Spleen (tissue), 11 donors: ENCODE results near the gene C20orf96. TPM values are rescaled to one million over a fixed set of nuclear protein-coding genes. Genes with fewer than 3 reads are reported as not detected.
A peak's percentile ranks its signal among the peaks of the same experiment; 100 is the strongest.

Source experiments
- DNase-seq: peaks from one replicate; pipeline ENCODE4 v3.0.0-alpha.2; 2020
- H3K27ac ChIP-seq, 8 donors: fragments of 200-600 bp; sonication (generic) in 7 of 8; 1 replicate in 4 of 8; 2 replicates in 4 of 8; pipeline versions ENCODE4 v1.5.0 to v1.8.0; 2016 to 2021; ENCODE audit warnings: inconsistent platforms in 4 of 8, mild to moderate bottlenecking in 4 of 8, moderate library complexity in 1 of 8
- H3K27me3 ChIP-seq, 7 donors: fragments of 200-600 bp; sonication (generic) in 6 of 7; replicated peaks in 1 of 7; 1 replicate in 4 of 7; 2 replicates in 3 of 7; pipeline versions ENCODE4 v1.5.0 to v1.8.0; 2016 to 2021; ENCODE audit warnings: inconsistent platforms in 3 of 7, mild to moderate bottlenecking in 1 of 7
- H3K36me3 ChIP-seq, 6 donors: fragments of 200-600 bp; sonication (generic) in 5 of 6; 1 replicate in 4 of 6; 2 replicates in 2 of 6; pipeline versions ENCODE4 v1.5.0 to v1.8.0; 2016 to 2021; ENCODE audit warnings: inconsistent platforms in 2 of 6
- H3K4me1 ChIP-seq, 6 donors: fragments of 200-600 bp; sonication (generic) in 5 of 6; 1 replicate in 3 of 6; 2 replicates in 3 of 6; pipeline versions ENCODE4 v1.5.0 to v1.8.0; 2016 to 2021; ENCODE audit warnings: inconsistent platforms in 3 of 6
- H3K4me3 ChIP-seq, 8 donors: fragments of 200-600 bp; sonication (generic) in 7 of 8; 1 replicate in 4 of 8; 2 replicates in 4 of 8; pipeline versions ENCODE4 v1.5.0 to v1.8.0; 2016 to 2021; ENCODE audit warnings: inconsistent platforms in 4 of 8, mild to moderate bottlenecking in 4 of 8, moderate library complexity in 2 of 8
- H3K9me3 ChIP-seq, 8 donors: fragments of 200-600 bp; sonication (generic) in 7 of 8; 1 replicate in 4 of 8; 2 replicates in 4 of 8; pipeline versions ENCODE4 v1.5.0 to v1.8.0; 2016 to 2021; ENCODE audit warnings: inconsistent platforms in 4 of 8
- CTCF ChIP-seq, 11 experiments: fragments of 200-600 bp in 7 of 11; fragments of 450-650 bp in 4 of 11; sonication (generic) in 4 of 11; IDR thresholded peaks in 8 of 11; conservative IDR thresholded peaks in 3 of 11; 1 replicate in 7 of 11; 2 replicates in 4 of 11; pipeline versions ENCODE4 v1.4.0 to v1.8.0; 2016 to 2021; ENCODE audit warnings: antibody characterized with exemption in 11 of 11, inconsistent platforms in 4 of 11, mild to moderate bottlenecking in 1 of 11
- POLR2A ChIP-seq, 3 donors: fragments of 450-650 bp; IDR thresholded peaks; one replicate each; pipeline ENCODE4 v1.5.1; 2017; ENCODE audit warnings: antibody characterized with exemption in 3 of 3, mild to moderate bottlenecking in 1 of 3
- POLR2AphosphoS5 ChIP-seq, 3 donors: sonication (generic); formaldehyde crosslinking; IDR thresholded peaks; one replicate each; pipeline ENCODE4 v1.5.1; 2017; ENCODE audit warnings: antibody characterized with exemption in 3 of 3
- WGBS, 5 donors: extraction: QIAGEN DNeasy Blood & Tissue Kit in 3 of 5; methylation state at CpG; one replicate each; pipeline versions ENCODE4 v1.1.5 to v1.1.7; 2013 to 2018; 5-methylcytosine and 5-hydroxymethylcytosine counted together
- intact Hi-C: fragments of 100-400 bp; cut with DNase I; formaldehyde crosslinking; loops from one replicate; pipeline ENCODE4 v1.15.0; 2023; ENCODE audit warnings: low total_unique reads
- polyA plus RNA-seq, 3 donors: library from polyadenylated mRNA; stranded (reverse); fragments of 200-250 nt; gene quantifications; one replicate each; pipeline ENCODE4 v1.2.1, GENCODE V29; 2013
- total RNA-seq, 7 donors: library from RNA; depleted of rRNA in 3 of 7; stranded (reverse); fragments of >200 nt in 3 of 7; fragmentation: NEBNext Ultra II Directional in 4 of 7; extraction: Animal tissue kit (Norgen Biotek cat#: 25700) in 4 of 7; gene quantifications; one replicate each; pipeline versions ENCODE4 v1.1.0 to v1.2.1, GENCODE V29; 2016 to 2021
- donor health status: healthy with polysubstance abuse.
- donor health status: DM: no; HTN: no; CAD: no; lungs with moderate emphysema.
- donor health status: DM: no; HTN: no; CAD: no.
- donor health status: Bipolar disorder and iron deficiency.
- donor health status: healthy.
- donor health status: DM: no; HTN: no; CAD: no.
- donor health status: DM: yes; HTN: yes; CAD: no.

The C20orf96 gene
- total and polyA plus RNA-seq, 10 donors: 2.3 to 10.4 (median 6.2) TPM

GRCh38 chr20:263701-264100 lies 26.8 kb downstream of the C20orf96 start:
- H3K4me1 ChIP-seq: peaks cover 0 to 14% (median 9%) of the 10 kb centered on the region in 6 donors
- intact Hi-C loops: no loop called here
- no peak overlapping the region for H3K4me3 ChIP-seq
- no peak overlapping the region for H3K27ac ChIP-seq
- no peaks in the 10 kb centered on the region for H3K36me3 ChIP-seq
- no peak for TF ChIP-seq POLR2A (IDR thresholded peaks at IDR 0.05)
- TF ChIP-seq CTCF (IDR thresholded peaks at IDR 0.05 in 8 of 11, conservative IDR thresholded peaks at IDR 0.05 in 3 of 11): no peak
- no peak for TF ChIP-seq POLR2AphosphoS5 (IDR thresholded peaks at IDR 0.05)
- H3K9me3 ChIP-seq: no peaks in the 10 kb centered on the region
- peaks cover 0 to 5% (median 0%) of the 10 kb centered on the region in 7 donors for H3K27me3 ChIP-seq
- DNase-seq: no peak
- 84 to 95% (median 88%) methylated on average over 6 to 13 of the region's 13 CpGs for WGBS, 5 donors

GRCh38 chr20:259981-260380 lies 30.6 kb downstream of the C20orf96 start:
- WGBS, 5 donors: 54 to 90% (median 69%) methylated on average over 2 of the region's 2 CpGs

GRCh38 chr20:258963-259362 lies 31.6 kb downstream of the C20orf96 start:
- no peak for DNase-seq
- intact Hi-C loops: no loop called here

More at GRCh38 chr20:259981-260380, 30.6 kb downstream of the C20orf96 start:
- Histone ChIP-seq H3K36me3 (no peaks in the 10 kb centered on the region), H3K4me1 (no peaks in the 10 kb centered on the region), H3K4me3 (no peak overlapping the region), H3K27me3 (peaks cover 0 to 3% (median 0%) of the 10 kb centered on the region in 7 donors), H3K27ac (no peak overlapping the region), H3K9me3 (no peaks in the 10 kb centered on the region)
- no peak for DNase-seq
- TF ChIP-seq CTCF (IDR thresholded peaks at IDR 0.05 in 8 of 11, conservative IDR thresholded peaks at IDR 0.05 in 3 of 11) (no peak), POLR2A (IDR thresholded peaks at IDR 0.05) (no peak), POLR2AphosphoS5 (IDR thresholded peaks at IDR 0.05) (no peak)
- intact Hi-C loops: no loop called here

More at GRCh38 chr20:258963-259362, 31.6 kb downstream of the C20orf96 start:
- Histone ChIP-seq H3K4me3 (no peak overlapping the region), H3K9me3 (no peaks in the 10 kb centered on the region), H3K27me3 (peaks cover 0 to 3% (median 0%) of the 10 kb centered on the region in 7 donors), H3K4me1 (no peaks in the 10 kb centered on the region), H3K27ac (no peak overlapping the region), H3K36me3 (no peaks in the 10 kb centered on the region)
- 39 to 47% (median 42%) methylated on average over 8 of the region's 8 CpGs for whole genome bisulfite sequencing, 5 donors
- no peak for TF ChIP-seq POLR2A (IDR thresholded peaks at IDR 0.05)
- TF ChIP-seq POLR2AphosphoS5 (IDR thresholded peaks at IDR 0.05): no peak
- peak in 3 of 11 experiments; percentile 11 to 36 (median 22) for TF ChIP-seq CTCF (IDR thresholded peaks at IDR 0.05 in 8 of 11, conservative IDR thresholded peaks at IDR 0.05 in 3 of 11)
